ENCODE data around the gene WSCD1. TPM values are rescaled to one million over a fixed set of nuclear protein-coding genes. Genes with fewer than 3 reads are reported as not detected.

The WSCD1 gene
- total RNA-seq, 3 donors from 2014 or later (not counting 1 experiment from before 2014, with no cell fraction given), result 0.47 to 2.1 (median 1.9) TPM

DNA sequence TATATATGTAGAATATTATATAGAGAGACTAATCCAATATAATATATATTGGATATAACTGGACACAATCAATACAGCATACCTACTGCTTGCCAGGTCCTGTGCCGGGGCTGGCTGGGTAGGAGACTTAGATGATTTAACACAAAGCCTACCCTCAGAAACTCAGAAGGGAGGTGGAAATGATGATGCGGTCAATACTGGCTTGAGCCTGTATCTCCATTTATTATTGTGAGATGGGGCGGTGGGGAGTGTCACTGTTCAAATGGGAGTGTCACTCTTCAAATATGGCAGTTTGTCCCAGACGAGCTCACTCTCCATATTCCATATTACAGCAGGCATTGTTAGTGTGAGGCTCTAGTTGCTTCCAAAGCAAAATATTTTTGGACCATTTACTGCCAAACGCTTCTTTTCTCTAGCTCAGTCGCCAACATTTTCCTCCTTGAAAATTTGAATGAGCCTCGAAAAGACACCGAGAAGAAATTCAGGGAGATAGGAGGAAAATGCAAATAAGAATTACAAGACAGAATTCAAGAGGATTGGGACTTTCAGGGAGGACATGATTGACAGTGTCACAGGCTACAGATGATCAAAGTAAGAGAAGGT lies 70.7 kb downstream of the WSCD1 start:
- 89% methylated on average over 5 of the region's 8 CpGs for WGBS (ENCODE audit: insufficient coverage)
- H3K27me3 Mint-ChIP-seq (ENCODE audit: low read depth in 2 of 2), result peaks cover 3 to 16% of the 10 kb centered on the region in 2 donors
- no peaks in the 10 kb centered on the region for H3K27me3 ChIP-seq (ENCODE audit: control insufficient read depth, insufficient read depth, low read length)
- intact Hi-C loops (cut with micrococcal nuclease), result no loop called here
- H3K9me3 Mint-ChIP-seq, result no peaks in the 10 kb centered on the region
- H3K9me3 ChIP-seq (ENCODE audit: control insufficient read depth, insufficient read depth, low read length), result no peaks in the 10 kb centered on the region
- no peak overlapping the region for H3K4me3 Mint-ChIP-seq
- H3K4me1 Mint-ChIP-seq, result no peaks in the 10 kb centered on the region
- no peak overlapping the region for H3K4me3 ChIP-seq (ENCODE audit: low read length)
- no peak for DNase-seq
- no peak for ATAC-seq
- TF ChIP-seq, protein P1, sequence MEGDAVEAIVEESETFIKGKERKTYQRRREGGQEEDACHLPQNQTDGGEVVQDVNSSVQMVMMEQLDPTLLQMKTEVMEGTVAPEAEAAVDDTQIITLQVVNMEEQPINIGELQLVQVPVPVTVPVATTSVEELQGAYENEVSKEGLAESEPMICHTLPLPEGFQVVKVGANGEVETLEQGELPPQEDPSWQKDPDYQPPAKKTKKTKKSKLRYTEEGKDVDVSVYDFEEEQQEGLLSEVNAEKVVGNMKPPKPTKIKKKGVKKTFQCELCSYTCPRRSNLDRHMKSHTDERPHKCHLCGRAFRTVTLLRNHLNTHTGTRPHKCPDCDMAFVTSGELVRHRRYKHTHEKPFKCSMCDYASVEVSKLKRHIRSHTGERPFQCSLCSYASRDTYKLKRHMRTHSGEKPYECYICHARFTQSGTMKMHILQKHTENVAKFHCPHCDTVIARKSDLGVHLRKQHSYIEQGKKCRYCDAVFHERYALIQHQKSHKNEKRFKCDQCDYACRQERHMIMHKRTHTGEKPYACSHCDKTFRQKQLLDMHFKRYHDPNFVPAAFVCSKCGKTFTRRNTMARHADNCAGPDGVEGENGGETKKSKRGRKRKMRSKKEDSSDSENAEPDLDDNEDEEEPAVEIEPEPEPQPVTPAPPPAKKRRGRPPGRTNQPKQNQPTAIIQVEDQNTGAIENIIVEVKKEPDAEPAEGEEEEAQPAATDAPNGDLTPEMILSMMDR (IDR thresholded peaks at IDR 0.05), result no peak
- H3K36me3 ChIP-seq (ENCODE audit: control insufficient read depth, insufficient read depth, low read length), result no peaks in the 10 kb centered on the region
- H3K27ac Mint-ChIP-seq, result no peak overlapping the region
- no peaks in the 10 kb centered on the region for H3K4me1 ChIP-seq (ENCODE audit: control insufficient read depth, insufficient read depth, low read length)
- H3K36me3 Mint-ChIP-seq, result no peaks in the 10 kb centered on the region
- H3K27ac ChIP-seq (ENCODE audit: low read length), result no peak overlapping the region

DNA sequence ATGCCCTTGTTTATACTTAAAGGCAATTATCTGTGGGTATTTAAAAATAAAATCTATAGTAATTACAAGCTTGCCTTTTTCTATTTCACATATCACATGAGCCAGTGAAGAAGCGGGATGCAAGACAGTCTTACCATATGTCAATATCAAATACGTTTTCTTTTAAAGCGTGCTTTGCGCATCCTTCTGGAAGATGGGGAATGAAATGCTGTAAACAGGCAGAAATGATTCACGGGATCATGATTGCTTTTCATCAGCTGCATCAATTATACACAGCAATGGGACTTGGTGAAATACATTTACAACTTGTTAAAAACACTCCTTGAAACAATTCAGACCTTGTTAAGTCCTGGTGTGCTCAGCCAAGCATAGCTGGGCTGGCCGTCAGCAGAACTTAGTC lies 72.5 kb downstream of the WSCD1 start:
- H3K9me3 Mint-ChIP-seq, result no peaks in the 10 kb centered on the region
- TF ChIP-seq, protein P1 (IDR thresholded peaks at IDR 0.05), result no peak
- no peaks in the 10 kb centered on the region for H3K27me3 ChIP-seq (ENCODE audit: control insufficient read depth, insufficient read depth, low read length)
- H3K4me3 Mint-ChIP-seq, result no peak overlapping the region
- ATAC-seq (no peak), DNase-seq (no peak)
- H3K4me1 Mint-ChIP-seq, result no peaks in the 10 kb centered on the region
- intact Hi-C loops (cut with micrococcal nuclease), result no loop called here
- no peaks in the 10 kb centered on the region for H3K36me3 Mint-ChIP-seq
- no peak overlapping the region for H3K27ac ChIP-seq (ENCODE audit: low read length)
- WGBS (ENCODE audit: insufficient coverage), result 83% methylated on average over 6 of the region's 6 CpGs
- H3K27me3 Mint-ChIP-seq (ENCODE audit: low read depth in 2 of 2), result peaks cover 3 to 9% of the 10 kb centered on the region in 2 donors
- H3K9me3 ChIP-seq (ENCODE audit: control insufficient read depth, insufficient read depth, low read length), result no peaks in the 10 kb centered on the region
- no peak overlapping the region for H3K27ac Mint-ChIP-seq
- no peaks in the 10 kb centered on the region for H3K4me1 ChIP-seq (ENCODE audit: control insufficient read depth, insufficient read depth, low read length)
- no peaks in the 10 kb centered on the region for H3K36me3 ChIP-seq (ENCODE audit: control insufficient read depth, insufficient read depth, low read length)
- H3K4me3 ChIP-seq (ENCODE audit: low read length), result no peak overlapping the region

DNA sequence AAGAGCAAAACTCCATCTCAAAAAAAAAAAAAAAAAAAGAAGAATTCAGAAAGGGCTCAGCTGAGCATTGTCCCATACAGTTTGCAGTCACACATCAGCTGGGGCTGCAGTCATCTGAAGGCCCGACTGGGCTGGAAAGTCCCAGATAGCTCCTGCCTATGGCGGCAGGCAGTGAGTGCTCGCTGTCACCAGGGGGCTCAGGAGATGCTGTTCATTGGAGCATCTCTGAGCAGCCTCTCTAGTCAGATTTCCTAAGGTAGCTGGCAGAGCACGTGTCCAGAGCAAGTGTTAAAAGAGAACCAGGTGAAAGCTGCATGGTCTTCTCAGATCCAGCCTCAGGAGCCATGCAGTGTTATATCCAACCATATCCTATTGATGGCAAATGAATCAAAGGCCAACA lies 75.8 kb downstream of the WSCD1 start:
- H3K36me3 ChIP-seq (ENCODE audit: control insufficient read depth, insufficient read depth, low read length), result no peaks in the 10 kb centered on the region
- no peaks in the 10 kb centered on the region for H3K4me1 ChIP-seq (ENCODE audit: control insufficient read depth, insufficient read depth, low read length)
- Mint-ChIP-seq H3K27ac (no peak overlapping the region), H3K9me3 (no peaks in the 10 kb centered on the region), H3K4me1 (no peaks in the 10 kb centered on the region), H3K4me3 (no peak overlapping the region), H3K27me3 (ENCODE audit: low read depth in 2 of 2) (peaks cover 14 to 34% of the 10 kb centered on the region in 2 donors), H3K36me3 (no peaks in the 10 kb centered on the region)
- intact Hi-C loops (cut with micrococcal nuclease), result no loop called here
- no peak for ATAC-seq
- WGBS (ENCODE audit: insufficient coverage), result 84% methylated on average over 4 of the region's 4 CpGs
- H3K27me3 ChIP-seq (ENCODE audit: control insufficient read depth, insufficient read depth, low read length), result no peaks in the 10 kb centered on the region
- H3K4me3 ChIP-seq (ENCODE audit: low read length), result no peak overlapping the region
- TF ChIP-seq, protein P1 (IDR thresholded peaks at IDR 0.05), result no peak
- no peak for DNase-seq
- H3K27ac ChIP-seq (ENCODE audit: low read length), result no peak overlapping the region
- no peaks in the 10 kb centered on the region for H3K9me3 ChIP-seq (ENCODE audit: control insufficient read depth, insufficient read depth, low read length)

DNA sequence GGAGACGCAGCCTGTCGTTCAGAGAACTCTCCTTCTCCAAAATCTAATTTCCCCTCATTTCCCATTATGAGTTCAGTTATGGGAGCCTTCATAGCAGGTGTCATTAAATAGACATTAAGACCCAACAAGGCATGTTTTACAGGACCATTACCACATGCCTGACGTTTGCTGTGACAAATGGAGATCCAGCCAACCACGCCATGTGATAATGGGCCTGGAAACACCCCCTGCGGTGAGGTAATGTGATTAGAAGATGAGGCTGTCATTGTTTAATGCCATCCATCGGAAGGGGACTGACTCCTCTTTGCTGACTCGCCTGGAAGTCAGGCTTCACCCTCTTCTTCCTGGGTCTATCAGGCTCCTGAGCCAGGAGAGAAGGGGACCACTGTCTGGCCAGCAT lies 76.9 kb downstream of the WSCD1 start:
- no peak for DNase-seq
- TF ChIP-seq, protein P1 (IDR thresholded peaks at IDR 0.05), result no peak

More for the DNA sequence above, 76.9 kb downstream of the WSCD1 start:
- Histone ChIP-seq H3K27me3 (ENCODE audit: control insufficient read depth, insufficient read depth, low read length) (no peaks in the 10 kb centered on the region), H3K36me3 (ENCODE audit: control insufficient read depth, insufficient read depth, low read length) (no peaks in the 10 kb centered on the region), H3K4me1 (ENCODE audit: control insufficient read depth, insufficient read depth, low read length) (no peaks in the 10 kb centered on the region), H3K27ac (ENCODE audit: low read length) (no peak overlapping the region), H3K9me3 (ENCODE audit: control insufficient read depth, insufficient read depth, low read length) (no peaks in the 10 kb centered on the region), H3K4me3 (ENCODE audit: low read length) (no peak overlapping the region)
- Mint-ChIP-seq H3K27me3 (ENCODE audit: low read depth in 2 of 2) (peaks cover 14 to 34% of the 10 kb centered on the region in 2 donors), H3K4me1 (no peaks in the 10 kb centered on the region), H3K9me3 (no peaks in the 10 kb centered on the region), H3K4me3 (no peak overlapping the region), H3K27ac (no peak overlapping the region), H3K36me3 (no peaks in the 10 kb centered on the region)
- WGBS (ENCODE audit: insufficient coverage), result 77% methylated on average over 7 of the region's 7 CpGs
- no peak for ATAC-seq
- intact Hi-C loops (cut with micrococcal nuclease), result no loop called here
